Activated CD8-positive, alpha-beta memory T cell treated with anti-CD3 and anti-CD28 coated beads for 36 hours (primary cell): ENCODE results near the gene C9orf153. TPM values are rescaled to one million over a fixed set of nuclear protein-coding genes. Genes with fewer than 3 reads are reported as not detected.

ENCODE experiments used
- total RNA-seq, 2 experiments: library from RNA; stranded (reverse); gene quantifications; one replicate each; pipeline ENCODE4 v1.2.3, GENCODE V29; 2021

Gene C9orf153
- total RNA-seq, 2 experiments from 2014 or later = 0.19 TPM; not detected in 1

Other genes with a start within 250 kb of the C9orf153 start
- 1 to 10 TPM; 5.9 to 6.2 TPM for gene GOLM1, start 160.1 kb downstream of the C9orf153 start, total RNA-seq
- gene ISCA1, start 22.9 kb upstream of the C9orf153 start, total RNA-seq = 10 to 100 TPM; 36.3 TPM
- 10 to 100 TPM; 33.0 to 33.9 TPM for gene TUT7, start 94.8 kb upstream of the C9orf153 start, total RNA-seq